SU-DHL-6 (cell line): ENCODE measurements around the gene FYB1.

ENCODE experiments used
- CTCF ChIP-seq: fragments of 200-600 bp; sonication (generic); IDR thresholded peaks from one replicate; pipeline ENCODE4 v1.5.1; 2017; ENCODE audit warnings: antibody characterized with exemption, mild to moderate bottlenecking, low read length, moderate library complexity; ENCODE audit not compliant: insufficient read depth, poor library complexity, severe bottlenecking
- EZH2phosphoT487 ChIP-seq: fragments of 200-600 bp; sonication (generic), shearing (Covaris generic); conservative IDR thresholded peaks from 2 replicates; pipeline ENCODE4 v1.6.1; 2018; ENCODE audit warnings: mild to moderate bottlenecking, antibody characterized with exemption, low read length, moderate library complexity, mixed read lengths

GRCh38 chr5:39218482-39219402, 621 bp downstream of the FYB1 start:
- TF ChIP-seq CTCF (no peak), EZH2phosphoT487 (no peak)
